ENCODE measurements around the gene TIMMDC1.
A peak's percentile ranks its signal among the peaks of the same experiment; 100 is the strongest.

TIMMDC1 gene

GRCh38 chr3:119498186-119499011 is at the start of gene TIMMDC1:
Gene TIMMDC1 (plus strand): TSS chr3:119498547. CDS start chr3:119498734, 187 bp downstream.
- peak within 1 kb of the TSS; percentile 80 for H3K4me3 ChIP-seq (ENCODE audit: low read length)
- TF ChIP-seq CTCF (conservative IDR thresholded peaks at IDR 0.05; ENCODE audit: low read depth, low read length) = no peak
- DNase-seq (ENCODE audit: low read depth) = peak; percentile 86

GRCh38 chr3:119453822-119454221 is 44.5 kb upstream of the TIMMDC1 start:
- no peak for DNase-seq (ENCODE audit: low read depth)
- TF ChIP-seq CTCF (conservative IDR thresholded peaks at IDR 0.05; ENCODE audit: low read depth, low read length) = no peak

GRCh38 chr3:119456469-119456868 is 41.9 kb upstream of the TIMMDC1 start:
- no peak overlapping the region for H3K4me3 ChIP-seq (ENCODE audit: low read length)
- DNase-seq (ENCODE audit: low read depth) = no peak
- no peak for TF ChIP-seq CTCF (conservative IDR thresholded peaks at IDR 0.05; ENCODE audit: low read depth, low read length)

More at GRCh38 chr3:119453822-119454221, 44.5 kb upstream of the TIMMDC1 start:
- no peak overlapping the region for H3K4me3 ChIP-seq (ENCODE audit: low read length)

- no peak for TF ChIP-seq CTCF (conservative IDR thresholded peaks at IDR 0.05; ENCODE audit: low read depth, low read length)
- DNase-seq (ENCODE audit: low read depth) = no peak
- no peak overlapping the region for H3K4me3 ChIP-seq (ENCODE audit: low read length)
These were observed 41.1 kb upstream of the TIMMDC1 start for GRCh38 chr3:119457246-119457645.

- peak; percentile 94 for DNase-seq (ENCODE audit: low read depth)
These were observed 34.9 kb upstream of the TIMMDC1 start, which contains the start of gene TMEM39A for GRCh38 chr3:119463171-119464169. Gene TMEM39A (minus strand): TSS chr3:119463615. CDS start chr3:119462074, 1,541 bp downstream.

GRCh38 chr3:119468041-119468440 is 30.3 kb upstream of the TIMMDC1 start:
- no peak overlapping the region for H3K4me3 ChIP-seq (ENCODE audit: low read length)
- TF ChIP-seq CTCF (conservative IDR thresholded peaks at IDR 0.05; ENCODE audit: low read depth, low read length) = no peak
- no peak for DNase-seq (ENCODE audit: low read depth)

More at GRCh38 chr3:119463171-119464169, 34.9 kb upstream of the TIMMDC1 start, which contains the start of gene TMEM39A:
- no peak for TF ChIP-seq CTCF (conservative IDR thresholded peaks at IDR 0.05; ENCODE audit: low read depth, low read length)
- H3K4me3 ChIP-seq (ENCODE audit: low read length) = peak within 1 kb of the TSS; percentile 97

Data from retinal pigment epithelial cell (primary cell).